Urinary bladder (tissue), 4 donors: ENCODE data around the gene CDC25A. TPM values are rescaled to one million over a fixed set of nuclear protein-coding genes. Genes with fewer than 3 reads are reported as not detected.

Experiments used
- DNase-seq: peaks from one replicate; pipeline ENCODE4 v3.0.0-alpha.2; 2015; ENCODE audit errors: extremely low spot score
- H3K27ac ChIP-seq: one replicate; pipeline ENCODE4 v1.5.1; 2013; ENCODE audit warnings: low read depth, mild to moderate bottlenecking, moderate library complexity
- H3K36me3 ChIP-seq: one replicate; pipeline ENCODE4 v1.6.1; 2013; ENCODE audit warnings: mild to moderate bottlenecking, moderate library complexity; ENCODE audit not compliant: insufficient read depth
- H3K4me1 ChIP-seq: one replicate; pipeline ENCODE4 v1.6.1; 2013; ENCODE audit warnings: mild to moderate bottlenecking, moderate library complexity; ENCODE audit not compliant: insufficient read depth
- H3K4me3 ChIP-seq: one replicate; pipeline ENCODE4 v1.5.1; 2013; ENCODE audit warnings: low read depth, low read length
- WGBS: extraction: QIAGEN DNeasy Blood & Tissue Kit; methylation state at CpG from one replicate; pipeline ENCODE4 v1.1.7; 2013; 5-methylcytosine and 5-hydroxymethylcytosine counted together
- polyA plus RNA-seq: library from polyadenylated mRNA; stranded (reverse); fragments of 200-250 nt; gene quantifications from one replicate; pipeline ENCODE4 v1.2.3, GENCODE V29; 2013
- total RNA-seq: library from RNA; depleted of rRNA; stranded (reverse); fragments of >200 nt; gene quantifications from one replicate; pipeline ENCODE4 v1.2.3, GENCODE V29; 2014
- donor health status: healthy with polysubstance abuse.
- donor health status: healthy.

CDC25A gene
- total and polyA plus RNA-seq, 2 donors, result 0.32 to 3.7 TPM

- Histone ChIP-seq H3K27ac (no peak overlapping the region), H3K4me3 (peak overlapping the region; percentile 59), H3K4me1 (no peaks in the 10 kb centered on the region), H3K36me3 (no peaks in the 10 kb centered on the region)
- no peak for DNase-seq
- 33% methylated on average over 7 of the region's 7 CpGs for WGBS
These were observed 1.5 kb downstream of the CDC25A start for GRCh38 chr3:48186631-48187300.

GRCh38 chr3:48185129-48185528, 3.1 kb downstream of the CDC25A start:
- no peak overlapping the region for H3K4me3 ChIP-seq
- H3K4me1 ChIP-seq, result no peaks in the 10 kb centered on the region
- WGBS, result 92% methylated on average over 4 of the region's 4 CpGs
- H3K36me3 ChIP-seq, result no peaks in the 10 kb centered on the region
- no peak for DNase-seq
- H3K27ac ChIP-seq, result no peak overlapping the region

GRCh38 chr3:48184299-48184698, 3.9 kb downstream of the CDC25A start:
- no peak overlapping the region for H3K27ac ChIP-seq
- no peak for DNase-seq
- H3K4me1 ChIP-seq, result no peaks in the 10 kb centered on the region
- 87% methylated on average over 2 of the region's 2 CpGs for WGBS
- no peak overlapping the region for H3K4me3 ChIP-seq
- no peaks in the 10 kb centered on the region for H3K36me3 ChIP-seq

- 82% methylated on average over 5 of the region's 5 CpGs for WGBS
- DNase-seq, result no peak
- no peak overlapping the region for H3K27ac ChIP-seq
These were observed 7.5 kb downstream of the CDC25A start for GRCh38 chr3:48180531-48181253.

GRCh38 chr3:48180021-48180420, 8.2 kb downstream of the CDC25A start:
- Histone ChIP-seq H3K27ac (no peak overlapping the region), H3K4me1 (no peaks in the 10 kb centered on the region), H3K4me3 (no peak overlapping the region), H3K36me3 (no peaks in the 10 kb centered on the region)
- no peak for DNase-seq
- WGBS, result 96% methylated on average over 5 of the region's 5 CpGs

More at GRCh38 chr3:48180531-48181253, 7.5 kb downstream of the CDC25A start:
- no peak overlapping the region for H3K4me3 ChIP-seq
- no peaks in the 10 kb centered on the region for H3K4me1 ChIP-seq
- H3K36me3 ChIP-seq, result no peaks in the 10 kb centered on the region

GRCh38 chr3:48178072-48178471, 10.1 kb downstream of the CDC25A start:
- DNase-seq, result no peak
- no peaks in the 10 kb centered on the region for H3K36me3 ChIP-seq
- 87% methylated on average over 2 of the region's 2 CpGs for WGBS

GRCh38 chr3:48157950-48158376, 30.3 kb downstream of the CDC25A start:
- no peak overlapping the region for H3K27ac ChIP-seq
- no peak for DNase-seq
- H3K4me3 ChIP-seq, result no peak overlapping the region
- H3K36me3 ChIP-seq, result no peaks in the 10 kb centered on the region
- no peaks in the 10 kb centered on the region for H3K4me1 ChIP-seq
- WGBS, result 45% methylated on average over 5 of the region's 5 CpGs

More at GRCh38 chr3:48178072-48178471, 10.1 kb downstream of the CDC25A start:
- Histone ChIP-seq H3K27ac (no peak overlapping the region), H3K4me1 (no peaks in the 10 kb centered on the region), H3K4me3 (no peak overlapping the region)

- no peak overlapping the region for H3K27ac ChIP-seq
- H3K4me1 ChIP-seq, result no peaks in the 10 kb centered on the region
- no peaks in the 10 kb centered on the region for H3K36me3 ChIP-seq
- WGBS, result 81% methylated on average over 5 of the region's 5 CpGs
- DNase-seq, result no peak
- H3K4me3 ChIP-seq, result no peak overlapping the region
These were observed 30.9 kb downstream of the CDC25A start for GRCh38 chr3:48157202-48157840.

GRCh38 chr3:48156163-48156562, 32.1 kb downstream of the CDC25A start:
- WGBS, result 75% methylated on average over 2 of the region's 2 CpGs
- no peak overlapping the region for H3K4me3 ChIP-seq

GRCh38 chr3:48155122-48155521, 33.1 kb downstream of the CDC25A start:
- DNase-seq, result no peak
- WGBS, result 66% methylated on average over 2 of the region's 2 CpGs
- Histone ChIP-seq H3K36me3 (no peaks in the 10 kb centered on the region), H3K4me1 (no peaks in the 10 kb centered on the region), H3K4me3 (no peak overlapping the region), H3K27ac (no peak overlapping the region)

More at GRCh38 chr3:48156163-48156562, 32.1 kb downstream of the CDC25A start:
- no peak for DNase-seq
- Histone ChIP-seq H3K27ac (no peak overlapping the region), H3K4me1 (no peaks in the 10 kb centered on the region), H3K36me3 (no peaks in the 10 kb centered on the region)

- Histone ChIP-seq H3K4me1 (no peaks in the 10 kb centered on the region), H3K36me3 (no peaks in the 10 kb centered on the region), H3K27ac (no peak overlapping the region), H3K4me3 (no peak overlapping the region)
- no peak for DNase-seq
- 58% methylated on average over 8 of the region's 8 CpGs for WGBS
These were observed 36.3 kb downstream of the CDC25A start for GRCh38 chr3:48151807-48152427.

GRCh38 chr3:48151058-48151806, 37.0 kb downstream of the CDC25A start:
- WGBS, result 26% methylated on average over 8 of the region's 8 CpGs
- Histone ChIP-seq H3K4me1 (no peaks in the 10 kb centered on the region), H3K4me3 (no peak overlapping the region), H3K27ac (no peak overlapping the region), H3K36me3 (no peaks in the 10 kb centered on the region)
- DNase-seq, result peak; percentile 33

GRCh38 chr3:48143992-48144391, 44.2 kb downstream of the CDC25A start:
- DNase-seq, result no peak
- no peaks in the 10 kb centered on the region for H3K4me1 ChIP-seq
- WGBS, result 87% methylated on average over 5 of the region's 5 CpGs
- no peaks in the 10 kb centered on the region for H3K36me3 ChIP-seq
- H3K27ac ChIP-seq, result no peak overlapping the region
- no peak overlapping the region for H3K4me3 ChIP-seq
